AG04450 (cell line): Measurements from ENCODE around the gene INPP5A. TPM values are rescaled to one million over a fixed set of nuclear protein-coding genes. Genes with fewer than 3 reads are reported as not detected.

Experiments used
- CTCF ChIA-PET: fragments of 300-600, 350-600 bp; formaldehyde crosslinking; extraction: SDS; loops from one replicate; lab custom pipeline; 2022; ENCODE audit warnings: antibody characterized with exemption, inconsistent platforms; lab: Charles Lee
- POLR2A ChIA-PET: fragments of 350-600 bp; formaldehyde crosslinking; extraction: SDS; loops from one replicate; lab custom pipeline; 2021; ENCODE audit warnings: antibody characterized with exemption, inconsistent platforms; lab: Yijun Ruan, JAX
- DNase-seq: peaks from one replicate; pipeline ENCODE4 v3.0.0-alpha.2; 2011; ENCODE audit warnings: low read depth, low spot score
- H3K27ac ChIP-seq: one replicate; pipeline ENCODE4 v1.5.1; 2012; ENCODE audit warnings: low read depth, low read length, control low read depth
- H3K27me3 ChIP-seq: one replicate; pipeline ENCODE4 v1.6.0; 2012; ENCODE audit warnings: low read length; ENCODE audit not compliant: control insufficient read depth, insufficient read depth
- H3K4me3 ChIP-seq: 2 replicates; pipeline ENCODE4 v1.5.1; 2011; ENCODE audit warnings: mild to moderate bottlenecking, low read depth, low read length, control low read depth
- H3K9me3 ChIP-seq: 2 replicates; pipeline ENCODE4 v1.5.1; 2012; ENCODE audit warnings: low read length; ENCODE audit not compliant: control insufficient read depth, insufficient read depth
- polyA plus RNA-seq: library from polyadenylated mRNA; depleted of rRNA; stranded (reverse); fragments of >200 nt; gene quantifications from 2 replicates; pipeline ENCODE4 v1.2.3, GENCODE V29; 2011
- TF ChIP-seq, protein P1 (sequence below): IDR thresholded peaks from 2 replicates; pipeline ENCODE4 v1.5.1; 2011; ENCODE audit warnings: low read depth, low read length, control low read depth, inconsistent platforms

Gene INPP5A
- polyA plus RNA-seq, 1 experiment = 22.5 TPM

DNA sequence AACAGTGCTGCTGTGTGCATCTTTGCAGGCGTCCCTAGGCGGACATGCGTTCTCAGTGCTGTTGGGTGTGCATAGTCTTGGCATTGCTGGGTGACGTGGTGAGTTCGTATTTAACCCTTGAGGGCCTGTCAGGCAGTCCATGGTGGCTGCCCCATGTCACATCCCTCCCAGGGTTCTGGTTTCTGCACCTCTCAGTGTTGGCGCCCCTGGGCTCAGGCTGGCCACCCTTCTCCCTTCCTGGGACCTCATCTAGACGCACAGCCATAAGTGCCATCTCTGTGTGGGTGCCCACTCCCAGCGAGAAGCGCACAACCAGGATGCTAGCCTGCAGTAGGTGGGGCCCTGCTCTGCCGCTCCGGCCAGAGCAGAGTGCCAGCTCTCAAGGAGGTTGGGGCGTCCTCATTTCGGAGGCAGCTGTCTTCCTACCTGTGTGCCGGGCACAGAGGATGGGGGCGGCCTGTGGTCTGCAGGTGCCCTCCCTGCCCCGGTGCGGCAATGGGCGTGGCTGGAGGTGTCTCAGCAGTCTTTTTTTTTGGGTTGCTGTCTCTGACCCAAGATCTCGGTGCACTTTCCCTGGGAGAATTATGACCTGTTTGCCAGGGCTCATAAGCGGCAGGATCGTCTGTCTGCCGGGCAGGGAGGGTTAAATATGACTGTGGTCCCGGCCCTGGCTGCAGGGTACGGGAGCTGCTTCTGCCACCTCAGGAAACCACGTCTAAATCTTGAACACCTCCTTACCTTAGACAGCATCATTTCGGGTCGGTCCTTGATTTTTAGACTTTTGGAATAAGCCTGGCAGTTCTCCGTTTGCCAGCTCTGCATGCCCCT is 6.5 kb downstream of the INPP5A start:
- no peak for DNase-seq
- Histone ChIP-seq H3K4me3 (no peak overlapping the region), H3K27me3 (no peaks in the 10 kb centered on the region), H3K9me3 (peaks cover 7% of the 10 kb centered on the region; the same call in 1 of the 2 replicates), H3K27ac (no peak overlapping the region)
- TF ChIP-seq, protein P1, sequence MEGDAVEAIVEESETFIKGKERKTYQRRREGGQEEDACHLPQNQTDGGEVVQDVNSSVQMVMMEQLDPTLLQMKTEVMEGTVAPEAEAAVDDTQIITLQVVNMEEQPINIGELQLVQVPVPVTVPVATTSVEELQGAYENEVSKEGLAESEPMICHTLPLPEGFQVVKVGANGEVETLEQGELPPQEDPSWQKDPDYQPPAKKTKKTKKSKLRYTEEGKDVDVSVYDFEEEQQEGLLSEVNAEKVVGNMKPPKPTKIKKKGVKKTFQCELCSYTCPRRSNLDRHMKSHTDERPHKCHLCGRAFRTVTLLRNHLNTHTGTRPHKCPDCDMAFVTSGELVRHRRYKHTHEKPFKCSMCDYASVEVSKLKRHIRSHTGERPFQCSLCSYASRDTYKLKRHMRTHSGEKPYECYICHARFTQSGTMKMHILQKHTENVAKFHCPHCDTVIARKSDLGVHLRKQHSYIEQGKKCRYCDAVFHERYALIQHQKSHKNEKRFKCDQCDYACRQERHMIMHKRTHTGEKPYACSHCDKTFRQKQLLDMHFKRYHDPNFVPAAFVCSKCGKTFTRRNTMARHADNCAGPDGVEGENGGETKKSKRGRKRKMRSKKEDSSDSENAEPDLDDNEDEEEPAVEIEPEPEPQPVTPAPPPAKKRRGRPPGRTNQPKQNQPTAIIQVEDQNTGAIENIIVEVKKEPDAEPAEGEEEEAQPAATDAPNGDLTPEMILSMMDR = no peak
- CTCF ChIA-PET = no interaction called here
- POLR2A ChIA-PET = no interaction called here

DNA sequence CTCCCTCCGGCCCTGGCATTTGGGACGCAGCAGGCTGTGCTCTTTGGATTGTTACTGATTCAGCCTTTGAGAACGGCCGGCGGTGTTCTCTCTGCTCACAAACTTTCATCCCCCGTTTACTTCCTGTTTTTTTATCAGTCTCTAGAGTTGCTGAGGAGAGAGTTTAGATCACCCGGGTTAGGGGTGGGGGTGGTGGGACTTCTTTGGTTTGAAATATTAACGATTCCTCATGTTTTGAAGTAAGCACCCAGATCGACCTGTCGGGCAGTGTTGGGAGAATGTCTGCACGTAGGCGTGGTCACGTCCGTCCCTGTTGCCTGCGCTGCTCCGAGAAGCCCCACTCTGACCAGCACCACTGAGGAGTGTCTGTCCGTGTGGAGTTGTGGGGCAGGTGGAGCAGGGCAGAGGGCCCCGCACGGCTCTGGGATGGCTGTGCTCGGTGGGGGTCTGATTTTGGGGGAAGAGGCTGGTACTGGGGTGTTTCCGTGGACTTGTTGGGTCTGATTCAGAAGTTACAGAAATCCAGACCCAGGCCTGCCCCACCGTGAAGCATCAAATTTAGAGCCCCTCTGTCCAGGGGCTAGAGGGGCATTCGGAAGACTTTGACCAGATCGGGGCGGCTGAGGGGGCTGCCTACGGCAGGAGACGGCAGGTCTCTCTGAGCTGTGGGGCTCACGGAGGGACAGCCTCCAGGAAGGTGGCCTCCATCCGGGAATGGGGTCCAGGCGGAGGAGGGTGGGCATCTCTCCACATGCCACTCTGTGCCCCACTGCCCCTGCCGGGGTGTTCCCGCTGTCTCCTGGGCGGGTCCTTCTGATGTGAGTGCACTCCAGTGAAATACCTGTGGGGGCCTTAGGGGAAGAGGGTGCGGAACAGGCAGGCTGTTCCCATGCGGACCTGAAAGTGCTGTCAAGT is 7.4 kb downstream of the INPP5A start:
- TF ChIP-seq, protein P1 = no peak
- ChIA-PET CTCF (no interaction called here), POLR2A (no interaction called here)
- peaks cover 7% of the 10 kb centered on the region; the same call in 1 of the 2 replicates for H3K9me3 ChIP-seq
- H3K27me3 ChIP-seq = no peaks in the 10 kb centered on the region
- no peak overlapping the region for H3K4me3 ChIP-seq
- no peak for DNase-seq
- H3K27ac ChIP-seq = no peak overlapping the region

DNA sequence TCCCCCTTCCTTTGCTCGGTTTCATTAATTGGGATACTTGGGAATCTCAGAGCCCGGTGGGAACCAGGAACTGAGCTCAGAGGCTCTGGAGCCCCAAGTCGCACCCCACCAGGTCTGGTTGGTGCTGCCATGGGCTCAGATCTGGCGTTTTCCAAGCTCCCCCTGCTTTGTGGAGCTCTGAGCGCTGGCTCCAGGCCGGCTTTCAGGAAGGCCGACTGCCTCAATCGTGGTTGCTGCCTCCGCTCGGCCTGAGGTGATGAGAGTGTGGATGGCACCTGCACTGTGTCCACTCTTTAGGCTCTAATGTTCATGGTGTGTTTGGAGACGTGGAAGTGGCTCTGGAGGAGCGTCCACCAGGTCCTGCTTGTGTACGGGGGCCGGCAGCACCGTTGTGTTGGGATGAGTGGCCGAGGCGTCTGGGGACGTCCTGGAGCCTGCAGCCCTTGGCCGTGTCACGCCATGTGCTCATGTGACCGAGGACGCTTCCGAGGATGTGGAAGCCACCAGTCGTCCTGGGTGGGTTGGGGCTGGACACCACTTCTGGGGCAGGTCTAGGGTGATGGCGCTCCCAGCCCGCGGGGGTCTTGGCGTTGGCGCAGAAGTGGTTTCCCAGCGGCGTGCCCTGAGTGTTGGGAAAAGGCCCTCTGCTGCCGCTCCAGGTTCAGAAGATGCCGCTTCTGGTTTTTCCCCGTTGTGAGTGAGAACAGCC is 8.2 kb downstream of the INPP5A start:
- ChIA-PET CTCF (no interaction called here), POLR2A (no interaction called here)
- H3K27ac ChIP-seq = no peak overlapping the region
- TF ChIP-seq, protein P1 = no peak
- no peaks in the 10 kb centered on the region for H3K27me3 ChIP-seq
- peaks cover 7% of the 10 kb centered on the region; the same call in 1 of the 2 replicates for H3K9me3 ChIP-seq
- no peak overlapping the region for H3K4me3 ChIP-seq
- no peak for DNase-seq

DNA sequence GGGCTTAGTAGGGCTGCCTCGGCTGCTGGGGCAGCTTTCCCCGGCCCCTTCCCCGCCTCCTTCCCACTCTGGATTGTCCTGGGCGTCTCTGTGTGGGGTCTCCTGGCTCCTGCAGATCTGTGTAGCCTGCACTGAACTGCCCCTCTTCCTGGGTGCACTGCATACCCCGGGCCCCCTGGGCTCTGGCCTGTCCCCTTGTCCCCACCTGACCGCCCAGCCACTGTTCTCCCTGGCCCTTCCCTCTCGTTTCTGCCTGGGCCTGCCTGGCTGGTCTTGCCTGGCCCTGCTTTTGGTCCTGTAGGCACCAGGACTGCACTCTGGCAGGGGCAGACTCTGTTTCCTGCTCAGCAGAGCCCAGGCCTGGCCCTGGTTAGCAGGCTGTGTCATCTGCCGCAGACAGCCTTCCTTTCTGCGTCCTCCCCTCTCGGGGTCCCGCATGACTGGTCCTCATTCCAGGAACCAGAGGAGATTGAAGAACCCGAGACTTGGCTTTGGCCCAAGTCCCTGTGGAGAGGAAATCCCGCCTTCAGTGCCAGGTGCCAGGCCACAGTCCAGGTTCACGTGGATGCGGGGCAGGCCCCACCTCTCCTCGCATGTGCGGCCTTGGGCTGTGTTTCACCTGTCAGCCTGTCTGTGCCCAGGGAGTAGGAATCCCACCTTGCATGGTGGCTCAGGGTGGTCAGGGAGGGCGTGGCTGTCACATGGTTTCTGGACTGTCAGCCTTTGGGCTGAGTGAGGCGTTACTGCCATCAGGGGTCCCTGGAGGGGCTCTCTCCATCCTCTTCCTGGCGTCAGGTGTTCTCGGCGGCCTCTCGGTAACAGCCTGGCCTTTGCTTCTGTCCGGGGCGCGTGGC is 9.2 kb downstream of the INPP5A start:
- Histone ChIP-seq H3K4me3 (no peak overlapping the region), H3K27me3 (no peaks in the 10 kb centered on the region), H3K27ac (no peak overlapping the region), H3K9me3 (peaks cover 7% of the 10 kb centered on the region; the same call in 1 of the 2 replicates)
- no peak for DNase-seq
- TF ChIP-seq, protein P1 = no peak
- ChIA-PET POLR2A (no interaction called here), CTCF (no interaction called here)
